Erythroblast (primary cell): ENCODE data around the gene LHX1.

Experiments
- GATA1 ChIP-seq: IDR thresholded peaks from 2 replicates; pipeline ENCODE4 v1.6.1; 2011; ENCODE audit warnings: low read depth, mild to moderate bottlenecking, control low read depth, low read length, moderate library complexity
- POLR2A ChIP-seq: IDR thresholded peaks from 2 replicates; pipeline ENCODE4 v1.6.1; 2011; ENCODE audit warnings: mild to moderate bottlenecking, low read length

- no peak for TF ChIP-seq POLR2A
- TF ChIP-seq GATA1 = no peak
Measured at GRCh38 chr17:36931096-36931696, 6.1 kb upstream of the LHX1 start.
